ENCODE results near the gene DYRK4. TPM values are rescaled to one million over a fixed set of nuclear protein-coding genes. Genes with fewer than 3 reads are reported as not detected.

Gene DYRK4
- total RNA-seq, 6 donors from 2014 or later = 22.2 to 53.4 (median 36.6) TPM

- TF ChIP-seq CTCF (IDR thresholded peaks at IDR 0.05) (no peak), EP300 (IDR thresholded peaks at IDR 0.05) (no peak), POLR2AphosphoS5 (IDR thresholded peaks at IDR 0.05) (no peak), POLR2A (IDR thresholded peaks at IDR 0.05) (no peak)
- peaks cover 0 to 25% (median 12%) of the 10 kb centered on the region in 4 donors for H3K4me1 ChIP-seq
- H3K36me3 ChIP-seq = peaks cover 12 to 39% (median 36%) of the 10 kb centered on the region in 4 donors
- DNase-seq = no peak
- no peak overlapping the region for H3K27ac ChIP-seq
- WGBS, 2 donors = 84 to 89% methylated on average over 9 of the region's 9 CpGs
- no peak overlapping the region for H3K4me3 ChIP-seq
- no peaks in the 10 kb centered on the region for H3K9me3 ChIP-seq
- no peaks in the 10 kb centered on the region for H3K27me3 ChIP-seq
- no peak for ATAC-seq (ENCODE audit: low FRiP score in 2 of 2)
Measured at GRCh38 chr12:4609071-4609470, 47.1 kb downstream of the DYRK4 start.

DNA sequence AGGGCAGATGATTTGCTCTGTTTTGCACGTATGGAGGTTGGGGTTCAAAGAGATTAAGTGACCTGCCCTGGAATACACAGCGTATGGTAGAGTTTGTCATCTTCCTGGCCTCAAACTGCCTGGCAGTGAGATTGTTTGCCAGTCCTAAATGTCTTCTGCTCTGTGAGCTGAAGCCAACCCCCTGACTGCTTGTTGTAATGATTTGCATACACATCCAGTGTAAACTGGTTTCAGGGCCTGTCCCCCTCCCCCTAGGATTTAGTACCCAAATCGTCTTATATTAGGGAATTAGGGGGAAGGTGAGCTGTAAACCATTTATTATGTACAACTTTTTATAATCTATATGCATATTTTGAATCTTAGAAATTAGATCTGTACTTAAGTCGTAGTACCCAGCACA is 48.5 kb downstream of the DYRK4 start:
- no peak overlapping the region for H3K4me3 ChIP-seq
- H3K9me3 ChIP-seq = no peaks in the 10 kb centered on the region
- no peak overlapping the region for H3K27ac ChIP-seq
- DNase-seq = no peak
- no peak for ATAC-seq (ENCODE audit: low FRiP score in 2 of 2)
- no peak for TF ChIP-seq CTCF (IDR thresholded peaks at IDR 0.05)
- no peak for TF ChIP-seq POLR2A (IDR thresholded peaks at IDR 0.05)
- no peak for TF ChIP-seq EP300 (IDR thresholded peaks at IDR 0.05)
- no peak for TF ChIP-seq POLR2AphosphoS5 (IDR thresholded peaks at IDR 0.05)
- H3K4me1 ChIP-seq = peaks cover 0 to 21% (median 10%) of the 10 kb centered on the region in 4 donors
- no peaks in the 10 kb centered on the region for H3K27me3 ChIP-seq
- WGBS, 2 donors = 78 to 85% methylated on average over 4 of the region's 4 CpGs
- H3K36me3 ChIP-seq = peaks cover 15 to 53% (median 39%) of the 10 kb centered on the region in 4 donors

DNA sequence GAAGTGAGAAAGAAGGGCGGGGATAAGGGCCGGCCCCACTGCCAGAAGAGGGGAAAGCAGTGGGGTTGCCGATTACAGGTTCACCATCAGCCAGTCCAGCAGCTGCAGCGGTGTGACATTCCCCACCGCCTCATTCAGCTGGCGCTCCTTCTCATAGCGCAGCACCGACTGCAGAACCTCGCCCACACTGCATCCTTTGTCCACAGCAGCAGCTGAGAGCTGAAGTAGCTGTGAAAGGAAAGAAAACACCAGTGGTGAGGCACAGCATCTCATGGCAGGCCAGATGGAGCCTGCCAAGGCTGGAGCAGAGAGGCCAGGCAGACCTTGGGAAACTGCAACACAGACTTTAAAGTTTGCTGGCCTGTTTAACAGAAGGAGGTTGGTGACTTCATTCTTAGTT is 53.7 kb downstream of the DYRK4 start:
- TF ChIP-seq EP300 (IDR thresholded peaks at IDR 0.05) (no peak), CTCF (IDR thresholded peaks at IDR 0.05) (no peak), POLR2A (IDR thresholded peaks at IDR 0.05) (no peak), POLR2AphosphoS5 (IDR thresholded peaks at IDR 0.05) (no peak)
- no peak for ATAC-seq (ENCODE audit: low FRiP score in 2 of 2)
- WGBS, 2 donors = 76 to 85% methylated on average over 9 of the region's 9 CpGs
- no peak overlapping the region for H3K4me3 ChIP-seq
- no peak overlapping the region for H3K27ac ChIP-seq
- no peaks in the 10 kb centered on the region for H3K9me3 ChIP-seq
- H3K4me1 ChIP-seq = no peaks in the 10 kb centered on the region
- peaks cover 15 to 53% (median 35%) of the 10 kb centered on the region in 4 donors for H3K36me3 ChIP-seq
- no peaks in the 10 kb centered on the region for H3K27me3 ChIP-seq
- DNase-seq = no peak

DNA sequence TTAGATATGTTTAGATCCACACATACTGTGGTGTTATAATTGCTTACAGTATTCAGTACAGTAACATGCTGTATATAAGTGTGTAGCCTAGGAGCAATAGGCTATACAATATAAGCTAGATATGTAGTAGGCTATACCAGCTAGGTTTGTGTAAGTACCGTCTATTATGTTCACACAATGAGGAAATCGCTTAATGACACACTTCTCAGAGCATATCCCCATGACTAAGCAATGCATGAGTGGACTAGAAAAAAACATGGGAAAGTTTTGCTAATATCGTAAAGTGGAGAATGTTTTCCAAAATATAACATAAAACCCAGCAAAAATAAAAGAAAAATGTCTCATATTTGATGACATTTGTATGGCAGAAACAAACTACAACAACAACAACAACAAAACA is 59.5 kb downstream of the DYRK4 start:
- 91 to 95% methylated on average over 3 of the region's 3 CpGs for WGBS, 2 donors
- Histone ChIP-seq H3K4me3 (no peak overlapping the region), H3K36me3 (no peaks in the 10 kb centered on the region)

More for the DNA sequence above, 59.5 kb downstream of the DYRK4 start:
- TF ChIP-seq POLR2A (IDR thresholded peaks at IDR 0.05) (no peak), CTCF (IDR thresholded peaks at IDR 0.05) (no peak), EP300 (IDR thresholded peaks at IDR 0.05) (no peak), POLR2AphosphoS5 (IDR thresholded peaks at IDR 0.05) (no peak)
- H3K27me3 ChIP-seq = no peaks in the 10 kb centered on the region
- no peaks in the 10 kb centered on the region for H3K4me1 ChIP-seq
- no peak for DNase-seq
- no peak for ATAC-seq (ENCODE audit: low FRiP score in 2 of 2)
- H3K9me3 ChIP-seq = no peaks in the 10 kb centered on the region
- no peak overlapping the region for H3K27ac ChIP-seq
